Subcutaneous abdominal adipose tissue (tissue), 5 donors: ENCODE data around the gene OR6C65.
"Not testable (repeated sequence)": the region's sequence is repeated elsewhere in the genome, so short reads cannot be mapped to it uniquely, and the experiment has no call there.

Source experiments
- H3K27ac ChIP-seq: one replicate; pipeline ENCODE4 v1.7.0; 2013; ENCODE audit warnings: low read depth, mild to moderate bottlenecking, inconsistent platforms, low read length, moderate library complexity
- H3K27me3 ChIP-seq, 5 donors: one replicate each; pipeline ENCODE4 v1.7.0; 2013; ENCODE audit warnings: low read length in 5 of 5, inconsistent platforms in 1 of 5; ENCODE audit not compliant: control insufficient read depth in 5 of 5, insufficient read depth in 4 of 5
- H3K36me3 ChIP-seq, 5 donors: one replicate each; pipeline ENCODE4 v1.7.0; 2013; ENCODE audit warnings: low read length in 5 of 5; ENCODE audit not compliant: control insufficient read depth in 5 of 5, insufficient read depth in 5 of 5
- H3K4me1 ChIP-seq, 5 donors: one replicate each; pipeline ENCODE4 v1.7.0; 2013; ENCODE audit warnings: low read length in 5 of 5, mild to moderate bottlenecking in 3 of 5, moderate library complexity in 1 of 5; ENCODE audit not compliant: control insufficient read depth in 5 of 5, insufficient read depth in 5 of 5
- H3K4me3 ChIP-seq, 5 donors: one replicate each; pipeline ENCODE4 v1.7.0; 2013; ENCODE audit warnings: low read length in 5 of 5, low read depth in 1 of 5
- H3K9ac ChIP-seq, 5 donors: one replicate each; pipeline ENCODE4 v1.7.0; 2013; ENCODE audit warnings: low read length in 5 of 5, mild to moderate bottlenecking in 4 of 5, moderate library complexity in 3 of 5
- H3K9me3 ChIP-seq, 5 donors: one replicate each; pipeline ENCODE4 v1.7.0; 2013; ENCODE audit warnings: low read length in 5 of 5; ENCODE audit not compliant: control insufficient read depth in 5 of 5
- donor health status: healthy.
- donor health status: healthy.
- donor health status: healthy.
- donor health status: healthy.
- donor health status: healthy.

Gene OR6C65

GRCh38 chr12:55400229-55400628 is at the start of gene OR6C65:
TSS of gene OR6C65 (plus strand) at chr12:55400529. CDS start at chr12:55400529, 0 bp downstream.
- no peak within 1 kb of the TSS for H3K9ac ChIP-seq
- no peaks in the 10 kb centered on the region for H3K9me3 ChIP-seq
- no peaks in the 10 kb centered on the region for H3K4me1 ChIP-seq
- no peaks in the 10 kb centered on the region for H3K36me3 ChIP-seq
- H3K27me3 ChIP-seq: no peaks in the 10 kb centered on the region
- no peak within 1 kb of the TSS for H3K4me3 ChIP-seq
- H3K27ac ChIP-seq: no peak within 1 kb of the TSS

- H3K9me3 ChIP-seq, H3K27me3 ChIP-seq, H3K36me3 ChIP-seq, H3K4me3 ChIP-seq, H3K27ac ChIP-seq, H3K9ac ChIP-seq, H3K4me1 ChIP-seq: not testable (repeated sequence)
Measured at GRCh38 chr12:55355338-55355737, 45.0 kb upstream of the OR6C65 start.

DNA sequence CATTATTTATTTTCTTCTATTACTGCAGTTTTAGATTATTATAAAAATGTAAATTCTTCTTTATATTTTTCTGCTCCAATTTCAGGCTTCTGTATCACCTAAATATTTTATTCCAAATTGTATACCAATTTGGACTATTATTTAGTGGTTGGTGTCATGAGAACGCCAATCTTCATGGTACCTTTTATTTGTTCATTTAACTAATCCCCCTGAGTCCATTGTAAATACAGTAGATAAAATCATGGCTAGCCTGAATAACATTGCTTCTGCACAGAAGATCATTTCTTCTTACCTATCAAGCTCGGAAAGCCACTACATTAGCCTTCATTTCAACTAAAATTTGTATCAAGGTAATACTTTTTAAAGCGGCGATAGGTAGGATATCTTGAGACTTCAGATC is 37.7 kb upstream of the OR6C65 start, which contains the start of gene OR6C75:
Gene OR6C75 (plus strand): TSS at position 301 of the 400 bp plus-strand sequence. CDS start 2,136 bp downstream, outside the sequence.
- no peaks in the 10 kb centered on the region for H3K27me3 ChIP-seq
- no peaks in the 10 kb centered on the region for H3K4me1 ChIP-seq
- H3K9me3 ChIP-seq: no peaks in the 10 kb centered on the region
- H3K27ac ChIP-seq: no peak within 1 kb of the TSS
- H3K9ac ChIP-seq: no peak within 1 kb of the TSS
- no peak within 1 kb of the TSS for H3K4me3 ChIP-seq
- H3K36me3 ChIP-seq: no peaks in the 10 kb centered on the region

- Histone ChIP-seq H3K9me3 (no peaks in the 10 kb centered on the region), H3K36me3 (no peaks in the 10 kb centered on the region), H3K9ac (no peak overlapping the region), H3K27ac (no peak overlapping the region), H3K27me3 (no peaks in the 10 kb centered on the region), H3K4me3 (no peak overlapping the region), H3K4me1 (no peaks in the 10 kb centered on the region)
Measured at GRCh38 chr12:55365086-55365485, 35.2 kb upstream of the OR6C65 start.

DNA sequence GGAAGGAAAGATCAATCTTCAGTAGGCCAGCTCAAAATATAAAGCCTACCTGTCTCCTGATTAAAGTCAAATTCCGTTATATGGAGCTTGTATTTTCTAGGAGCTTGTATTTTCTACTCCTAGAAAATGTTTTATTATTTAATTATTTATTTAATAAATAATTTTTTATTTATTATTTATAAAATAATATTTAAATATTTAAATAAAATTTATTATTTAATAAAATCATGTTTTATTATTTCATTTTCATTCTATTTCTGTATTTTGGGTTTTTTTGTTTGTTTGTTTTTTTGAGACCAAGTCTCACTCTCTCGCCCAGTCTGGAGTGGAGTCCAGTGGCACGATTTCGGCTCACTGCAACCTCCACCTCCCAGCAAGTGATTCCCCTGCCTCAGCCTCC is 27.8 kb upstream of the OR6C65 start:
- Histone ChIP-seq H3K27ac (no peak overlapping the region), H3K4me3 (no peak overlapping the region), H3K9ac (no peak overlapping the region), H3K4me1 (no peaks in the 10 kb centered on the region), H3K27me3 (no peaks in the 10 kb centered on the region), H3K36me3 (no peaks in the 10 kb centered on the region), H3K9me3 (no peaks in the 10 kb centered on the region)

GRCh38 chr12:55385891-55386290 is 14.4 kb upstream of the OR6C65 start:
- H3K4me3 ChIP-seq: no peak overlapping the region

GRCh38 chr12:55392032-55392795 is 8.1 kb upstream of the OR6C65 start:
- H3K27me3 ChIP-seq: peaks cover 0 to 4% (median 0%) of the 10 kb centered on the region in 5 donors
- no peaks in the 10 kb centered on the region for H3K9me3 ChIP-seq
- H3K9ac ChIP-seq: no peak overlapping the region
- H3K4me3 ChIP-seq: no peak overlapping the region
- H3K4me1 ChIP-seq: no peaks in the 10 kb centered on the region
- H3K27ac ChIP-seq: no peak overlapping the region
- no peaks in the 10 kb centered on the region for H3K36me3 ChIP-seq

More at GRCh38 chr12:55385891-55386290, 14.4 kb upstream of the OR6C65 start:
- Histone ChIP-seq H3K27me3 (no peaks in the 10 kb centered on the region), H3K9ac (no peak overlapping the region), H3K36me3 (no peaks in the 10 kb centered on the region), H3K9me3 (no peaks in the 10 kb centered on the region), H3K27ac (no peak overlapping the region), H3K4me1 (no peaks in the 10 kb centered on the region)

GRCh38 chr12:55396326-55396725 is 4.0 kb upstream of the OR6C65 start:
- Histone ChIP-seq H3K9ac (no peak overlapping the region), H3K27me3 (peaks cover 0 to 4% (median 0%) of the 10 kb centered on the region in 5 donors)

GRCh38 chr12:55407866-55408265 is 7.5 kb downstream of the OR6C65 start:
- Histone ChIP-seq H3K9me3 (peaks cover 0 to 6% (median 3%) of the 10 kb centered on the region in 5 donors), H3K9ac (no peak overlapping the region), H3K4me1 (no peaks in the 10 kb centered on the region), H3K27ac (no peak overlapping the region), H3K27me3 (no peaks in the 10 kb centered on the region), H3K4me3 (no peak overlapping the region), H3K36me3 (no peaks in the 10 kb centered on the region)

More at GRCh38 chr12:55396326-55396725, 4.0 kb upstream of the OR6C65 start:
- Histone ChIP-seq H3K4me3 (no peak overlapping the region), H3K27ac (no peak overlapping the region), H3K4me1 (no peaks in the 10 kb centered on the region), H3K36me3 (no peaks in the 10 kb centered on the region), H3K9me3 (no peaks in the 10 kb centered on the region)

DNA sequence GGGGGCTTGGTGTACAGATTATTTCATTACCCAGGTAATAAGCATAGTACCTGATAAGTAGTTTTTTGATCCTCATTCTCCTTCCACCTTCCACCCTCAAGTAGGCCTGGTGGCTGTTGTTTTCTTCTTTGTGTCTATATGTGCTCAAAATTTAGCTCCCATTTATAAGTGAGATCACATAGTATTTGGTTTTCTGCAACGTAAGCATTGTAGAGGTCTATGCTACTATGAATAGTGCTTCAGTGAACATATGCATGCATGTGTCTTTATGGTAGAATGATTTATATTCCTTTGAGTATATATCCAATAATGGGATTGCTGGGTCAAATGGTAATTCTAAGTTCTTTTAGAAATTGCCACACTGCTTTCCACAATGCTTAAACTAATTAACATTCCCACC is 8.8 kb downstream of the OR6C65 start:
- not testable (repeated sequence) for H3K4me3 ChIP-seq, H3K27ac ChIP-seq, H3K4me1 ChIP-seq, H3K36me3 ChIP-seq, H3K9me3 ChIP-seq, H3K27me3 ChIP-seq, H3K9ac ChIP-seq
